Transverse colon (tissue), 4 donors: ENCODE results near the gene TNS4.

Experiments
- EP300 ChIP-seq: sonication (generic); formaldehyde crosslinking; IDR thresholded peaks from one replicate; pipeline ENCODE4 v1.6.1; 2017; ENCODE audit warnings: antibody characterized with exemption, low read depth
- POLR2A ChIP-seq: fragments of 450-650 bp; IDR thresholded peaks from one replicate; pipeline ENCODE4 v1.6.1; 2016; ENCODE audit warnings: antibody characterized with exemption, mild to moderate bottlenecking, moderate library complexity
- POLR2AphosphoS5 ChIP-seq, 3 donors: sonication (generic); formaldehyde crosslinking; IDR thresholded peaks; one replicate each; pipeline ENCODE4 v1.6.1; 2016; ENCODE audit warnings: antibody characterized with exemption in 3 of 3
- TF ChIP-seq, protein P1 (sequence below), 5 experiments: fragments of 200-600 bp in 3 of 5; fragments of 450-650 bp in 2 of 5; sonication (generic) in 3 of 5; IDR thresholded peaks; 1 replicate in 2 of 5; 2 replicates in 3 of 5; pipeline ENCODE4 v1.5.1; 2016 to 2017; ENCODE audit warnings: antibody characterized with exemption in 5 of 5, inconsistent platforms in 3 of 5, mild to moderate bottlenecking in 2 of 5, moderate library complexity in 1 of 5

DNA sequence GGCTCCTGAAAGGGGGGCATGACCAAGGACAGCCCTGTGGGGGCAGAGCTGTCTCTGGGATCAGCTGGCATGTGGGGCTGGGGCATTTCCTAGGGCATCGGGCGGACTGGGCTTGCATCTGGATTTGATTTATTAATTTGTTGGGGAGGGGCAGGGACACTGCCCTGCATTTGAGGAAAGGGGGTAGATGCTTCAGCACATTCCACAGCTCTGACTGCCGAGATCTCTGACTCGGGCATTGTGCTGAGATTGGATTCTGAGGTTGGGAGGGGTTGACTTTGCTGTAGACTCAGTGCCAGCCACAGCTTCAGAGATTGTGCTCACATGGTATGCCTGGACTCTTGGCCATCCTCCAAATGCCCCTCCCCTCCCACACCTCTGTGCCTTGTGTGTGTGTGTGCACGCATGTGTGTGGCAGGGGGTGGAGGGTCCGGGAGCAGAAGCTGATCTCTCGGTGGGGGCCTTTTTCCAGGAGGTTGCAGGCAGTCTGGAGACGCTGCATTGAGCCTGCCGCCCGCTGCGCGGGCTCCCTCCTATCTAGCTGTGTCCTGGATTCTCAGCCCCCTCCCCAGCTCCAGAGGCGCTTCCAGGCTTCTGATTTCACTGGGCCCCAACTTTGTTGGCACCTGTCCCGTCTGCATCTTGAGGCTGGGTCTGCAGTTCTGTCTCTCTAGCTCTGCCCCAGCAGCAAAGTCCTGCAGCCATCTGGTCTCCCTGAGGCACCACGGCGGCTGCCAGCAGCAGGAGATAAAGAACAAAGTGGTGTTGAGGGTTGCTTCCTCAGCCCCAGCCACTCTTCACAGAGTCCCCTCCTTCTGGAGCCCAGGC is 43.2 kb downstream of the TNS4 start:
- TF ChIP-seq, protein P1, sequence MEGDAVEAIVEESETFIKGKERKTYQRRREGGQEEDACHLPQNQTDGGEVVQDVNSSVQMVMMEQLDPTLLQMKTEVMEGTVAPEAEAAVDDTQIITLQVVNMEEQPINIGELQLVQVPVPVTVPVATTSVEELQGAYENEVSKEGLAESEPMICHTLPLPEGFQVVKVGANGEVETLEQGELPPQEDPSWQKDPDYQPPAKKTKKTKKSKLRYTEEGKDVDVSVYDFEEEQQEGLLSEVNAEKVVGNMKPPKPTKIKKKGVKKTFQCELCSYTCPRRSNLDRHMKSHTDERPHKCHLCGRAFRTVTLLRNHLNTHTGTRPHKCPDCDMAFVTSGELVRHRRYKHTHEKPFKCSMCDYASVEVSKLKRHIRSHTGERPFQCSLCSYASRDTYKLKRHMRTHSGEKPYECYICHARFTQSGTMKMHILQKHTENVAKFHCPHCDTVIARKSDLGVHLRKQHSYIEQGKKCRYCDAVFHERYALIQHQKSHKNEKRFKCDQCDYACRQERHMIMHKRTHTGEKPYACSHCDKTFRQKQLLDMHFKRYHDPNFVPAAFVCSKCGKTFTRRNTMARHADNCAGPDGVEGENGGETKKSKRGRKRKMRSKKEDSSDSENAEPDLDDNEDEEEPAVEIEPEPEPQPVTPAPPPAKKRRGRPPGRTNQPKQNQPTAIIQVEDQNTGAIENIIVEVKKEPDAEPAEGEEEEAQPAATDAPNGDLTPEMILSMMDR (IDR thresholded peaks at IDR 0.05) = no peak
- no peak for TF ChIP-seq POLR2A
- peak in 2 of 3 donors; percentile 6 to 17 for TF ChIP-seq POLR2AphosphoS5 (IDR thresholded peaks at IDR 0.05)
- no peak for TF ChIP-seq EP300
